WERI-Rb-1 (cell line): ENCODE data around the gene BTBD10.

Source experiments
- DNase-seq: peaks from one replicate; pipeline ENCODE4 v3.0.0-alpha.2; 2020
- H3K27ac ChIP-seq: fragments of 250-450 bp; sonication (Bioruptor Pico); 2 replicates; pipeline ENCODE4 v1.5.1; 2020; ENCODE audit warnings: mild to moderate bottlenecking, moderate library complexity
- H3K27me3 ChIP-seq: fragments of 250-450 bp; sonication (Bioruptor Pico); 2 replicates; pipeline ENCODE4 v1.5.1; 2021; ENCODE audit warnings: mild to moderate bottlenecking, low read depth, moderate library complexity; ENCODE audit not compliant: insufficient read depth, severe bottlenecking
- H3K36me3 ChIP-seq: fragments of 250-450 bp; sonication (Bioruptor Pico); 2 replicates; pipeline ENCODE4 v1.5.1; 2020; ENCODE audit warnings: mild to moderate bottlenecking, moderate library complexity
- H3K4me3 ChIP-seq: 2 replicates; pipeline ENCODE4 v1.5.1; 2011; ENCODE audit warnings: low read depth, mild to moderate bottlenecking, control low read depth, low read length
- H3K9me3 ChIP-seq: fragments of 250-450 bp; sonication (Bioruptor Pico); 2 replicates; pipeline ENCODE4 v1.5.1; 2021; ENCODE audit warnings: mild to moderate bottlenecking, moderate library complexity; ENCODE audit not compliant: severe bottlenecking
- CTCF ChIP-seq: IDR thresholded peaks from 2 replicates; pipeline ENCODE4 v1.5.1; 2011; ENCODE audit warnings: low read depth, mild to moderate bottlenecking, control low read depth, inconsistent platforms, low read length

The BTBD10 gene

GRCh38 chr11:13368041-13368446 is 95.0 kb downstream of the BTBD10 start:
- H3K27me3 ChIP-seq, result no peaks in the 10 kb centered on the region
- no peak for DNase-seq
- no peak overlapping the region for H3K4me3 ChIP-seq
- H3K27ac ChIP-seq, result no peak overlapping the region
- no peaks in the 10 kb centered on the region for H3K9me3 ChIP-seq
- H3K36me3 ChIP-seq, result peaks cover 15% of the 10 kb centered on the region
- TF ChIP-seq CTCF, result no peak

- H3K9me3 ChIP-seq, result no peaks in the 10 kb centered on the region
- DNase-seq, result no peak
- no peak for TF ChIP-seq CTCF
- no peak overlapping the region; the same call in 1 of the 2 replicates for H3K27ac ChIP-seq
- no peaks in the 10 kb centered on the region for H3K27me3 ChIP-seq
- H3K4me3 ChIP-seq, result no peak overlapping the region
- peaks cover 15% of the 10 kb centered on the region for H3K36me3 ChIP-seq
Observed at GRCh38 chr11:13367115-13367514, 95.9 kb downstream of the BTBD10 start.

GRCh38 chr11:13366266-13367026 is 96.6 kb downstream of the BTBD10 start:
- no peak for TF ChIP-seq CTCF
- Histone ChIP-seq H3K9me3 (no peaks in the 10 kb centered on the region), H3K27ac (no peak overlapping the region), H3K36me3 (peaks cover 15% of the 10 kb centered on the region), H3K27me3 (no peaks in the 10 kb centered on the region), H3K4me3 (no peak overlapping the region)
- no peak for DNase-seq

DNA sequence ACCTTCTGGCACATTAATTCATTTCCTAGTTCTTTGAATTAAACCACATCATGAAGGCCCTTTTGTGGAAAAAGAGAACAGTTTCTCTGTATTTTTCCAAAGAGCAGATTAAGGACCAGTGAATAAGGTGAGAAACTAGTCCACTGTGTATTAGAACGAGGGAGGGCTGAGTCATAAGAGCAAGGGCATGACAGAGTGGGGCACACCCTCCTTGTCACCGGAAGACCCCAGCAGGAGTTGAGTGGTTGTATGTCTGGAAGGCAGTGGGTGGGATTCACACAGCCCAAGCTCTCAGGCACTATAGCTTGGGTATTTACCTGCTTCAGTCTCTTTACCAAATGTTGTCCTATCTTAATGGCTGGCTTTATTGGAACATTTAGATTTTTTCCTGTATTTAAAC is 98.6 kb downstream of the BTBD10 start:
- Histone ChIP-seq H3K27ac (no peak overlapping the region), H3K27me3 (no peaks in the 10 kb centered on the region), H3K9me3 (no peaks in the 10 kb centered on the region), H3K4me3 (no peak overlapping the region), H3K36me3 (peaks cover 20% of the 10 kb centered on the region)
- no peak for DNase-seq
- TF ChIP-seq CTCF, result no peak

GRCh38 chr11:13362596-13363109 is 100.4 kb downstream of the BTBD10 start:
- peaks cover 27% of the 10 kb centered on the region for H3K36me3 ChIP-seq
- DNase-seq, result no peak
- no peak overlapping the region for H3K4me3 ChIP-seq
- no peaks in the 10 kb centered on the region for H3K27me3 ChIP-seq
- no peak overlapping the region for H3K27ac ChIP-seq
- TF ChIP-seq CTCF, result no peak
- H3K9me3 ChIP-seq, result no peaks in the 10 kb centered on the region
